ENCODE data around the gene SIX3.

The SIX3 gene

GRCh38 chr2:44943031-44943692, 1.7 kb downstream of the SIX3 start:
- no peak for DNase-seq (ENCODE audit: extremely low read depth, low read depth)
- no peak for TF ChIP-seq CTCF (IDR thresholded peaks at IDR 0.05; ENCODE audit: low read depth, low read length, missing control alignments)
- H3K4me3 ChIP-seq (replicated peaks; ENCODE audit: low read depth, low read length): no peak overlapping the region

DNA sequence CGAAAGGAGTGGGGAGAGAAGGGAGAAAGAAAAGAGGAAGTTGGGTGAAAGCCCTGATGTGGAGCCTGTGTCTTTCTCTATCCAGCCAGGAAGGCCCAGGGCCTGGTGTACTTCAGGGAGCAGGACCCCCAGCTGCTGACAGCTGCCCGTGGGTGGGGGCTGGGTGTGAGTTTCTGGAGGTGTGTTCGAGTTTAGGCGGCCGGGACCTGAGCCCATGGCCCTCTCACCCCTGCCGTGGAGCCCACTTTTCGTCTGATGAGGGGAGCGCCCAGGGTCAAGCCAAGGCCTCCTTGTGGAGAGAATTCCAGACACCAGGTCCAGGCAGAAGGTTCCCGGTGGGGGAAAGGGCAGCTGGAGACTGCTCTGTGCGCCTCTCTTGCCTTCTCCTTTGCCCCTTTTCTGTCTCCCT, 2.2 kb downstream of the SIX3 start:
- H3K4me3 ChIP-seq (replicated peaks; ENCODE audit: low read depth, low read length): no peak overlapping the region
- TF ChIP-seq CTCF (IDR thresholded peaks at IDR 0.05; ENCODE audit: low read depth, low read length, missing control alignments): no peak
- no peak for DNase-seq (ENCODE audit: extremely low read depth, low read depth)

DNA sequence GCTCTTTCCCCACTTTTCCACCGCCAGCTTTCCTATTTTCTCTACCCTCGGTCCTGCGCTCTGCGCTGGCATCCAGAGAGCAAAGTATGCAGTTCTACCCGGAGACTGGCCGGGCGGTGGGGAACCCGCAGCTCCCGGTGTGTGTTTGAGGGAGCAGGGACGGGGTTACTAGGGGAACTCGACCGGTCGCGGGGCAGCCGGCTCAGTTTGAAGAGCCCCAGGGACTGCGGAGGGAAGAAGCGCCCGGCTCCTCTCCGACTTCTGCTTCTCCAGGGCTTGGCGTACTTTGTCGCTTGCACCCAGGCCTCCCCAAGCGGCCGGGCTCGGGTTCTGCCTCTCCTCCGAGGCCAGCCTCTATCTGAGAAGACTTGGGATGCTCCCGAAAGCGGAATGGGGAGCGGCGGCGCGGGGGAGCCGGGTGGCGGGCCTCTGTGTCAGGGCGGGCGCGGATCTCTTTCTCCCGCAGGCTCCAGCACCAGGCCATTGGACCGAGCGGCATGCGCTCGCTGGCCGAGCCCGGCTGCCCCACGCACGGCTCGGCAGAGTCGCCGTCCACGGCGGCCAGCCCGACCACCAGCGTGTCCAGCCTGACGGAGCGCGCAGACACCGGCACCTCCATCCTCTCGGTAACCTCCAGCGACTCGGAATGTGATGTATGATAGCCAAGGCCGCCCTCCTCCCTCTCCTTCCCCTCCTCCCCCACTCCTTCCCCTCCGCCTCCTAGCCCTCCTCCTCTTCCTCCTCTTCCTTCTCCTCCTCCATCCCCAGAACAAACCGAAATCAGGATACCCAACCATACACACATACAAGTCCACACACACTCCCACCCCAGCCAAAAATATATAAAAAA, 2.8 kb downstream of the SIX3 start:
- no peak for DNase-seq (ENCODE audit: extremely low read depth, low read depth)
- TF ChIP-seq CTCF (IDR thresholded peaks at IDR 0.05; ENCODE audit: low read depth, low read length, missing control alignments): no peak
- H3K4me3 ChIP-seq (replicated peaks; ENCODE audit: low read depth, low read length): no peak overlapping the region

- H3K4me3 ChIP-seq (replicated peaks; ENCODE audit: low read depth, low read length): no peak overlapping the region
- DNase-seq (ENCODE audit: extremely low read depth, low read depth): no peak
- TF ChIP-seq CTCF (IDR thresholded peaks at IDR 0.05; ENCODE audit: low read depth, low read length, missing control alignments): no peak
Measured at GRCh38 chr2:44944952-44945612, 3.6 kb downstream of the SIX3 start.

DNA sequence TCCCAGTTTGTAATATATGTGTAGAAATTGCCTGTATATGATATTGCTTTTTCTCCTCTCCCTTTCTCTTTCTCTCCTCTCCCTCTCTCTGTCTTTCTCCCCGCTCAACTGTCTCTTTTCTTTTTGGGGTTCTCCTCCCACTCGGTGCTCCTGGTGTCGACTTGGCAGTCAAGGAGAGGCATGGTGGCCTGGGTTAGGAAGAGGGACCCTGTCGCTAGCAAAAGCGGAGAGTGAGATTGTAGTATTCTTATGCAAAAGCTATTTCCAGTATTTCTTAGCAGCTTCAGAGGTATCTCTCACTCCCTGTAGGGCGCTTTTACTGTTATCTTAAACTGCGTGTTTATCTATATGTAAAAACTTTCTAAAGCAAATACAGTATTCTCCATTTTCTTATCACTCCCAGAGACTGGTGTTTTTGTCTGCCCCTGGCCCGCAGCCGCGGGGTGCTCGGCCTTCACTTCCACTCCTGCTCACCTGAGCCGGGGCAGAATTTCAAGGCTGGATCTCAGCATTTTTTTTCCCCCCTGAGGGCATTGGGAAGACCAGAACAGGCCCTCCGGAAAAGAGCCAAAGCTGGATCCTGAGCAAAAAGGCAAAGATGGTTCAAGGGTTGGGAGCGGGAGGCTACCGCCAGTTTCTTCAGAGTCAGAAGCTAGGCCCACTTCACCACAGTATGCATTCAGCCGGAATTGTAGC, 4.3 kb downstream of the SIX3 start:
- no peak overlapping the region for H3K4me3 ChIP-seq (replicated peaks; ENCODE audit: low read depth, low read length)
- TF ChIP-seq CTCF (IDR thresholded peaks at IDR 0.05; ENCODE audit: low read depth, low read length, missing control alignments): no peak
- DNase-seq (ENCODE audit: extremely low read depth, low read depth): no peak

DNA sequence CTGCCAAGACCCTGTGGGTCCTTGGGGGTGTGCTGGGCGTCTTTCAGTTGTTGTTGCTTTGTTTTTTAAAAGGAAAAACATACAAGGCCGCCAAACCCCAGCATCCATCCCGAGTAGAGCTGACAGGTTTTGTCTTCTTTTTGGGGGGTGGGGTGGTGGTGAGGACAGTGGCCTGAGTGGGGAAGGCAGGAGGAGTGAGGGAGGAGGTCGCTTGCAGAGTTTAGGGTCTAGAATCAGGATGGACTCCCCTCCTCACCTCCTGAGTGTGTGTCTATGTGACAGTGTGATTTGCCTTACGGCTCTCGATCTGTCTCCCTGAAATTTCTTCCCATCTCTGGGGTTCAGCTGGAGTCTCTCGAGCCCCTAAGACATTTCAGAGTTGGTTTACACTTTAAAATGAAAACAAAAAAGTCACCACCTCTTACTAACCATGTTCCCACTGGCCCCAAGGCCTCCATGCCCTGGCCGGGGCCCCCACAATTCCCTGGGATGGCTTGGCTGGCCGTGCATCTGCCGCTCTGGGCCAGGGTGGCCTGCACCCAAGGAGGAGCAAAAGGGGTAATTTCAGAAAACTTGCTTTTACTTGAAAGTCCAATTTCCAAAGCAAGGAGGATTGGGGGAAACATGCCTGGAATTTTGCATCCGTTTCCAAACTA, 5.0 kb downstream of the SIX3 start:
- no peak overlapping the region for H3K4me3 ChIP-seq (replicated peaks; ENCODE audit: low read depth, low read length)
- no peak for TF ChIP-seq CTCF (IDR thresholded peaks at IDR 0.05; ENCODE audit: low read depth, low read length, missing control alignments)
- no peak for DNase-seq (ENCODE audit: extremely low read depth, low read depth)
